GM23248 (cell line): ENCODE data around the gene FBXL5.

Experiments
- EZH2 ChIP-seq: fragments of 200-600 bp; sonication (generic); IDR thresholded peaks from 2 replicates; pipeline ENCODE4 v1.6.1; 2018; ENCODE audit warnings: antibody characterized with exemption, mild to moderate bottlenecking; ENCODE audit not compliant: insufficient read depth, poor library complexity, severe bottlenecking
- EZH2phosphoT487 ChIP-seq: fragments of 200-600 bp; sonication (generic); IDR thresholded peaks from 2 replicates; pipeline ENCODE4 v1.6.1; 2018; ENCODE audit warnings: antibody characterized with exemption, moderate library complexity, mild to moderate bottlenecking, low read depth; ENCODE audit not compliant: insufficient read depth

- TF ChIP-seq EZH2phosphoT487 (no peak), EZH2 (no peak)
Measured at GRCh38 chr4:15672101-15672500, 16.9 kb upstream of the FBXL5 start.
